ENCODE results near the gene TENM3.

GRCh38 chr4:182337366-182337765 lies 94.2 kb downstream of the TENM3 start:
- TF ChIP-seq CTCF (IDR thresholded peaks at IDR 0.05; ENCODE audit: low read length), result no peak
- no peak for TF ChIP-seq EZH2 (optimal IDR thresholded peaks at IDR 0.05; ENCODE audit: low read depth, low read length)
- TF ChIP-seq EZH2phosphoT487 (IDR thresholded peaks at IDR 0.05; ENCODE audit: low read length), result no peak

Data from MM.1S (cell line).